Gastroesophageal sphincter (tissue), 4 donors: ENCODE measurements around the gene PCLAF. TPM values are rescaled to one million over a fixed set of nuclear protein-coding genes. Genes with fewer than 3 reads are reported as not detected.

ENCODE experiments used
- ATAC-seq: fragments of 150-250 bp; one replicate; pipeline ENCODE4 v1.9.1; 2016; ENCODE audit warnings: mild to moderate bottlenecking, moderate library complexity
- H3K27ac ChIP-seq, 4 donors: fragments of 200-600 bp; sonication (generic) in 3 of 4; 1 replicate in 3 of 4; 2 replicates in 1 of 4; pipeline ENCODE4 v1.5.1; 2016 to 2019
- H3K27me3 ChIP-seq: fragments of 200-600 bp; sonication (generic); one replicate; pipeline ENCODE4 v1.5.1; 2019
- H3K36me3 ChIP-seq, 2 donors: fragments of 200-600 bp; sonication (generic); one replicate each; pipeline ENCODE4 v1.5.1; 2019; ENCODE audit warnings: control low read depth in 1 of 2
- H3K4me1 ChIP-seq, 3 donors: fragments of 200-600 bp; sonication (generic); 1 replicate in 2 of 3; 2 replicates in 1 of 3; pipeline ENCODE4 v1.5.1; 2016 to 2019; ENCODE audit warnings: control low read depth in 2 of 3
- H3K4me3 ChIP-seq, 2 donors: fragments of 200-600 bp; sonication (generic); one replicate each; pipeline ENCODE4 v1.5.1; 2019; ENCODE audit warnings: mild to moderate bottlenecking in 1 of 2, moderate library complexity in 1 of 2
- H3K9me3 ChIP-seq, 3 donors: fragments of 200-600 bp; sonication (generic); one replicate each; pipeline ENCODE4 v1.5.1; 2017 to 2019; ENCODE audit warnings: control low read depth in 2 of 3
- CTCF ChIP-seq, 4 experiments: fragments of 200-600 bp in 2 of 4; fragments of 450-650 bp in 2 of 4; sonication (generic) in 1 of 4; IDR thresholded peaks; one replicate each; pipeline ENCODE4 v1.5.1; 2017 to 2019; ENCODE audit warnings: antibody characterized with exemption in 4 of 4, mild to moderate bottlenecking in 2 of 4, moderate library complexity in 2 of 4
- EP300 ChIP-seq: sonication (generic); formaldehyde crosslinking; IDR thresholded peaks from one replicate; pipeline ENCODE4 v1.6.1; 2017; ENCODE audit warnings: antibody characterized with exemption, mild to moderate bottlenecking
- POLR2A ChIP-seq, 2 donors: fragments of 450-650 bp; IDR thresholded peaks; one replicate each; pipeline ENCODE4 v1.6.1; 2017; ENCODE audit warnings: antibody characterized with exemption in 2 of 2, mild to moderate bottlenecking in 2 of 2, moderate library complexity in 1 of 2
- POLR2AphosphoS5 ChIP-seq: sonication (generic); formaldehyde crosslinking; IDR thresholded peaks from one replicate; pipeline ENCODE4 v1.6.1; 2017; ENCODE audit warnings: antibody characterized with exemption
- WGBS, 2 donors: methylation state at CpG; one replicate each; pipeline ENCODE4 v1.1.5; 2018; ENCODE audit warnings: low coverage in 1 of 2; 5-methylcytosine and 5-hydroxymethylcytosine counted together
- total RNA-seq, 4 donors: library from RNA; depleted of rRNA; stranded (reverse); fragments of >200 nt; gene quantifications; one replicate each; pipeline ENCODE4 v1.1.0, GENCODE V29; 2016

The PCLAF gene
- total RNA-seq, 4 donors from 2014 or later = 2.4 TPM; not detected in 3

- H3K4me1 ChIP-seq = peaks cover 0 to 7% (median 0%) of the 10 kb centered on the region in 3 donors
- H3K27ac ChIP-seq = no peak overlapping the region
- TF ChIP-seq EP300 (no peak), POLR2AphosphoS5 (no peak), CTCF (IDR thresholded peaks at IDR 0.05) (no peak), POLR2A (IDR thresholded peaks at IDR 0.05) (no peak)
- H3K4me3 ChIP-seq = no peak overlapping the region
- H3K9me3 ChIP-seq = no peaks in the 10 kb centered on the region
- H3K27me3 ChIP-seq = no peaks in the 10 kb centered on the region
- ATAC-seq = no peak
- peaks cover 0 to 29% of the 10 kb centered on the region in 2 donors for H3K36me3 ChIP-seq
These were observed 36.5 kb downstream of the PCLAF start for GRCh38 chr15:64344651-64345294.

GRCh38 chr15:64343841-64344240 lies 37.4 kb downstream of the PCLAF start:
- no peak for TF ChIP-seq POLR2AphosphoS5
- TF ChIP-seq CTCF (IDR thresholded peaks at IDR 0.05) = no peak
- TF ChIP-seq POLR2A (IDR thresholded peaks at IDR 0.05) = no peak
- TF ChIP-seq EP300 = no peak
- Histone ChIP-seq H3K9me3 (no peaks in the 10 kb centered on the region), H3K4me3 (no peak overlapping the region), H3K4me1 (peaks cover 0 to 7% (median 0%) of the 10 kb centered on the region in 3 donors), H3K36me3 (peaks cover 0 to 33% of the 10 kb centered on the region in 2 donors), H3K27ac (no peak overlapping the region), H3K27me3 (no peaks in the 10 kb centered on the region)
- ATAC-seq = no peak
- WGBS, 2 donors = 65 to 67% methylated on average over 2 of the region's 2 CpGs

GRCh38 chr15:64343222-64343621 lies 38.0 kb downstream of the PCLAF start:
- peaks cover 0 to 28% of the 10 kb centered on the region in 2 donors for H3K36me3 ChIP-seq
- H3K27me3 ChIP-seq = no peaks in the 10 kb centered on the region
- no peak overlapping the region for H3K4me3 ChIP-seq
- no peak for ATAC-seq
- no peaks in the 10 kb centered on the region for H3K9me3 ChIP-seq
- H3K27ac ChIP-seq = no peak overlapping the region
- TF ChIP-seq EP300 (no peak), POLR2A (IDR thresholded peaks at IDR 0.05) (no peak), POLR2AphosphoS5 (no peak), CTCF (IDR thresholded peaks at IDR 0.05) (no peak)
- peaks cover 0 to 7% (median 0%) of the 10 kb centered on the region in 3 donors for H3K4me1 ChIP-seq

GRCh38 chr15:64341961-64342360 lies 39.3 kb downstream of the PCLAF start:
- Histone ChIP-seq H3K4me1 (peaks cover 0 to 7% (median 0%) of the 10 kb centered on the region in 3 donors), H3K27me3 (no peaks in the 10 kb centered on the region), H3K4me3 (no peak overlapping the region), H3K36me3 (peaks cover 0 to 16% of the 10 kb centered on the region in 2 donors), H3K9me3 (no peaks in the 10 kb centered on the region), H3K27ac (no peak overlapping the region)
- ATAC-seq = no peak
- TF ChIP-seq CTCF (IDR thresholded peaks at IDR 0.05) = no peak
- no peak for TF ChIP-seq EP300
- no peak for TF ChIP-seq POLR2AphosphoS5
- no peak for TF ChIP-seq POLR2A (IDR thresholded peaks at IDR 0.05)
- 86 to 88% methylated on average over 3 to 4 of the region's 4 CpGs for WGBS, 2 donors

GRCh38 chr15:64340355-64340754 lies 40.9 kb downstream of the PCLAF start:
- Histone ChIP-seq H3K27ac (no peak overlapping the region), H3K9me3 (no peaks in the 10 kb centered on the region), H3K27me3 (no peaks in the 10 kb centered on the region), H3K4me3 (no peak overlapping the region), H3K4me1 (peaks cover 0 to 7% (median 0%) of the 10 kb centered on the region in 3 donors), H3K36me3 (peaks cover 0 to 16% of the 10 kb centered on the region in 2 donors)
- no peak for ATAC-seq
- no peak for TF ChIP-seq EP300
- no peak for TF ChIP-seq POLR2A (IDR thresholded peaks at IDR 0.05)
- TF ChIP-seq CTCF (IDR thresholded peaks at IDR 0.05) = no peak
- no peak for TF ChIP-seq POLR2AphosphoS5
- WGBS, 2 donors = 100% methylated on average over 1 of the region's 1 CpG; no CpG with 5 or more reads in 1 of the 2 donors
